B cell (primary cell): ENCODE measurements around the gene GPRIN2. TPM values are rescaled to one million over a fixed set of nuclear protein-coding genes. Genes with fewer than 3 reads are reported as not detected.
"Not testable (repeated sequence)": the region's sequence is repeated elsewhere in the genome, so short reads cannot be mapped to it uniquely, and the experiment has no call there.

Experiments used
- ATAC-seq: fragments of 200-7000 bp; cut with Tn5 transposase; one replicate; pipeline ENCODE4 v1.10.0; 2021; ENCODE audit warnings: low read depth, mild to moderate bottlenecking, moderate number of reproducible peaks, moderate library complexity
- CTCF ChIA-PET: fragments of 350-600 bp; sonication (Branson Sonifier 250); formaldehyde crosslinking; loops from one replicate; lab custom pipeline; 2021; ENCODE audit warnings: antibody characterized with exemption, inconsistent platforms; lab: Charles Lee
- POLR2A ChIA-PET: fragments of 350-600 bp; sonication (Branson Sonifier 250); formaldehyde crosslinking; loops from one replicate; lab custom pipeline; 2021; ENCODE audit warnings: antibody characterized with exemption; lab: Charles Lee
- DNase-seq: peaks from one replicate; pipeline ENCODE4 v3.0.0; 2013
- H2AFZ ChIP-seq: 2 replicates; pipeline ENCODE4 v1.6.1; 2012; ENCODE audit warnings: mild to moderate bottlenecking, low read depth, low read length; ENCODE audit not compliant: insufficient read depth, poor library complexity, severe bottlenecking
- H3K27ac ChIP-seq, 2 donors: 1 replicate in 1 of 2; 2 replicates in 1 of 2; pipeline ENCODE4 v1.5.1; 2012 to 2013; ENCODE audit warnings: low read length in 2 of 2, mild to moderate bottlenecking in 2 of 2, moderate library complexity in 1 of 2
- H3K27me3 ChIP-seq, 4 experiments: fragments of 200-600 bp in 1 of 4; sonication (generic) in 1 of 4; replicated peaks in 1 of 4; 1 replicate in 2 of 4; 2 replicates in 2 of 4; pipeline versions ENCODE4 v1.6.1 to v1.7.0; 2013 to 2016; ENCODE audit warnings: low read length in 3 of 4, mild to moderate bottlenecking in 2 of 4, mixed read lengths in 1 of 4, moderate library complexity in 1 of 4; ENCODE audit not compliant: insufficient read depth in 4 of 4, control insufficient read depth in 3 of 4; ENCODE audit errors: control extremely low read depth in 1 of 4
- H3K36me3 ChIP-seq, 2 experiments: replicated peaks in 1 of 2; 1 replicate in 1 of 2; 2 replicates in 1 of 2; pipeline versions ENCODE4 v1.6.1 to v1.7.1; 2013; ENCODE audit warnings: low read length in 1 of 2; ENCODE audit not compliant: insufficient read depth in 2 of 2, control insufficient read depth in 1 of 2; ENCODE audit errors: control extremely low read depth in 1 of 2, extremely low read depth in 1 of 2
- H3K4me1 ChIP-seq, 2 donors: fragments of 200-600 bp in 1 of 2; sonication (generic) in 1 of 2; 1 replicate in 1 of 2; 2 replicates in 1 of 2; pipeline versions ENCODE4 v1.5.1 to v1.6.1; 2013 to 2017; ENCODE audit warnings: low read length in 2 of 2; ENCODE audit not compliant: control insufficient read depth in 2 of 2, insufficient read depth in 2 of 2
- H3K4me2 ChIP-seq: replicated peaks from 2 replicates; pipeline ENCODE3; 2012; ENCODE audit warnings: mild to moderate bottlenecking, low read depth, low read length; ENCODE audit not compliant: poor library complexity, severe bottlenecking
- H3K4me3 ChIP-seq, 5 experiments: fragments of 200-600 bp in 1 of 5; sonication (generic) in 1 of 5; 1 replicate in 3 of 5; 2 replicates in 2 of 5; pipeline versions ENCODE4 v1.5.1 to v1.7.0; 2011 to 2016; ENCODE audit warnings: low read length in 4 of 5, mild to moderate bottlenecking in 4 of 5, low read depth in 2 of 5, control low read depth in 1 of 5, moderate library complexity in 1 of 5; ENCODE audit not compliant: insufficient read depth in 1 of 5; ENCODE audit errors: control extremely low read depth in 1 of 5, extremely low read depth in 1 of 5
- H3K79me2 ChIP-seq: fragments of 200-600 bp; sonication (generic); one replicate; pipeline ENCODE4 v1.6.0; 2016; ENCODE audit warnings: low read length; ENCODE audit not compliant: control insufficient read depth, insufficient read depth
- H3K9ac ChIP-seq: fragments of 200-600 bp; sonication (generic); 2 replicates; pipeline ENCODE4 v1.6.1; 2017; ENCODE audit warnings: mild to moderate bottlenecking, low read length, moderate library complexity
- H3K9me3 ChIP-seq, 3 donors: one replicate each; pipeline versions ENCODE4 v1.6.1 to v1.7.1; 2013; ENCODE audit warnings: low read length in 2 of 3; ENCODE audit not compliant: control insufficient read depth in 2 of 3, insufficient read depth in 1 of 3; ENCODE audit errors: control extremely low read depth in 1 of 3
- H4K20me1 ChIP-seq: 2 replicates; pipeline ENCODE4 v1.6.0; 2012; ENCODE audit warnings: mild to moderate bottlenecking, low read length; ENCODE audit not compliant: insufficient read depth, control insufficient read depth, poor library complexity, severe bottlenecking
- H3K27ac Mint-ChIP-seq: one replicate; pipeline ENCODE4 v1.8.0; 2021; ENCODE audit warnings: mixed read lengths
- H3K27me3 Mint-ChIP-seq: one replicate; pipeline ENCODE4 v1.8.0; 2021; ENCODE audit warnings: mixed read lengths
- H3K4me1 Mint-ChIP-seq: one replicate; pipeline ENCODE4 v1.8.0; 2021; ENCODE audit warnings: mixed read lengths
- H3K4me3 Mint-ChIP-seq: one replicate; pipeline ENCODE4 v1.8.0; 2021; ENCODE audit warnings: mixed read lengths
- H3K9me3 Mint-ChIP-seq: one replicate; pipeline ENCODE4 v1.8.0; 2022; ENCODE audit warnings: mixed read lengths; ENCODE audit not compliant: insufficient read depth
- EZH2 ChIP-seq: IDR thresholded peaks from 2 replicates; pipeline ENCODE4 v1.6.1; 2012; ENCODE audit warnings: borderline replicate concordance, low read depth, mild to moderate bottlenecking, moderate library complexity, low read length; ENCODE audit not compliant: insufficient read depth, poor library complexity, severe bottlenecking
- WGBS: methylation state at CpG from one replicate; pipeline ENCODE4 v1.1.5; 2013; ENCODE audit warnings: missing lambda C conversion rate; ENCODE audit not compliant: insufficient coverage; 5-methylcytosine and 5-hydroxymethylcytosine counted together
- intact Hi-C: fragments of 100-400 bp; cut with micrococcal nuclease; formaldehyde crosslinking; loops from one replicate; pipeline ENCODE4 v1.10.0; 2022
- polyA plus RNA-seq: library from polyadenylated mRNA; depleted of rRNA; stranded (reverse); fragments of >200 nt; gene quantifications from 2 replicates; pipeline ENCODE4 v1.2.3, GENCODE V29; 2012
- total RNA-seq, 2 donors: library from RNA; stranded (reverse); fragments of 120-200 nt in 1 of 2; gene quantifications; 1 replicate in 1 of 2; 2 replicates in 1 of 2; pipeline versions ENCODE4 v1.2.3 to v1.2.4, GENCODE V29; 2013 to 2022
- TF ChIP-seq, protein P1 (sequence below): fragments of 200-600 bp; IDR thresholded peaks from one replicate; pipeline ENCODE4 v1.8.0; 2022; ENCODE audit warnings: antibody characterized with exemption, mild to moderate bottlenecking

GPRIN2 gene
- total and polyA plus RNA-seq, 2 donors (not counting 1 experiment from before 2014, with no cell fraction given) = not detected

GRCh38 chr10:46514431-46514861 is 42.0 kb downstream of the GPRIN2 start:
- ATAC-seq (no peak), DNase-seq (no peak)
- POLR2A ChIA-PET = no interaction called here
- no peak overlapping the region for H3K9ac ChIP-seq
- no peak overlapping the region for H3K4me3 ChIP-seq
- no peak overlapping the region for H2AFZ ChIP-seq
- 86% methylated on average over 6 of the region's 6 CpGs for WGBS
- H3K27me3 ChIP-seq = peaks cover 0 to 6% (median 0%) of the 10 kb centered on the region in 4 experiments
- no peak overlapping the region for H3K4me3 Mint-ChIP-seq
- H3K27ac ChIP-seq = no peak overlapping the region
- H4K20me1 ChIP-seq = no peaks in the 10 kb centered on the region
- H3K27ac Mint-ChIP-seq = no peak overlapping the region
- no peaks in the 10 kb centered on the region for H3K79me2 ChIP-seq
- no peaks in the 10 kb centered on the region for H3K4me1 Mint-ChIP-seq
- intact Hi-C loops = no loop called here
- no peak overlapping the region for H3K4me2 ChIP-seq
- no peaks in the 10 kb centered on the region for H3K9me3 ChIP-seq
- H3K4me1 ChIP-seq = no peaks in the 10 kb centered on the region
- CTCF ChIA-PET = no interaction called here
- H3K9me3 Mint-ChIP-seq = no peaks in the 10 kb centered on the region
- no peak for TF ChIP-seq EZH2
- TF ChIP-seq, protein P1, sequence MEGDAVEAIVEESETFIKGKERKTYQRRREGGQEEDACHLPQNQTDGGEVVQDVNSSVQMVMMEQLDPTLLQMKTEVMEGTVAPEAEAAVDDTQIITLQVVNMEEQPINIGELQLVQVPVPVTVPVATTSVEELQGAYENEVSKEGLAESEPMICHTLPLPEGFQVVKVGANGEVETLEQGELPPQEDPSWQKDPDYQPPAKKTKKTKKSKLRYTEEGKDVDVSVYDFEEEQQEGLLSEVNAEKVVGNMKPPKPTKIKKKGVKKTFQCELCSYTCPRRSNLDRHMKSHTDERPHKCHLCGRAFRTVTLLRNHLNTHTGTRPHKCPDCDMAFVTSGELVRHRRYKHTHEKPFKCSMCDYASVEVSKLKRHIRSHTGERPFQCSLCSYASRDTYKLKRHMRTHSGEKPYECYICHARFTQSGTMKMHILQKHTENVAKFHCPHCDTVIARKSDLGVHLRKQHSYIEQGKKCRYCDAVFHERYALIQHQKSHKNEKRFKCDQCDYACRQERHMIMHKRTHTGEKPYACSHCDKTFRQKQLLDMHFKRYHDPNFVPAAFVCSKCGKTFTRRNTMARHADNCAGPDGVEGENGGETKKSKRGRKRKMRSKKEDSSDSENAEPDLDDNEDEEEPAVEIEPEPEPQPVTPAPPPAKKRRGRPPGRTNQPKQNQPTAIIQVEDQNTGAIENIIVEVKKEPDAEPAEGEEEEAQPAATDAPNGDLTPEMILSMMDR = no peak
- H3K36me3 ChIP-seq = no peaks in the 10 kb centered on the region
- H3K27me3 Mint-ChIP-seq = no peaks in the 10 kb centered on the region

- H3K4me3 Mint-ChIP-seq, H3K4me3 ChIP-seq, H3K79me2 ChIP-seq, H3K9me3 ChIP-seq, H3K4me1 Mint-ChIP-seq, POLR2A ChIA-PET, H3K27ac Mint-ChIP-seq, H3K27me3 ChIP-seq, H2AFZ ChIP-seq, H3K4me1 ChIP-seq, ATAC-seq, H3K36me3 ChIP-seq, H3K27ac ChIP-seq, H3K9ac ChIP-seq, H4K20me1 ChIP-seq, H3K9me3 Mint-ChIP-seq, H3K4me2 ChIP-seq, DNase-seq, intact Hi-C loops, H3K27me3 Mint-ChIP-seq, CTCF ChIA-PET: not testable (repeated sequence)
- no CpG with 5 or more reads among the region's 8 CpGs for WGBS
Observed at GRCh38 chr10:46513333-46513732, 43.1 kb downstream of the GPRIN2 start.

- H3K79me2 ChIP-seq, H3K9ac ChIP-seq, DNase-seq, CTCF ChIA-PET, H3K4me1 ChIP-seq, H3K27me3 ChIP-seq, ATAC-seq, H3K27ac ChIP-seq, H3K27ac Mint-ChIP-seq, H3K4me1 Mint-ChIP-seq, H4K20me1 ChIP-seq, H3K9me3 ChIP-seq, H3K27me3 Mint-ChIP-seq, H3K9me3 Mint-ChIP-seq, H3K4me2 ChIP-seq, POLR2A ChIA-PET, H3K36me3 ChIP-seq, H2AFZ ChIP-seq, H3K4me3 ChIP-seq, H3K4me3 Mint-ChIP-seq, intact Hi-C loops: not testable (repeated sequence)
- WGBS = no CpG with 5 or more reads among the region's 7 CpGs
Observed at GRCh38 chr10:46512725-46513124, 43.7 kb downstream of the GPRIN2 start.
